DMS 273 treated with DMSO at 0.1 percent for 48 hours (cell line): ENCODE data around the gene MAP2K5.

Source experiments
- DNase-seq: peaks from one replicate; lab custom pipeline; 2025; lab: John Stamatoyannopoulos, UW

The MAP2K5 gene

DNA sequence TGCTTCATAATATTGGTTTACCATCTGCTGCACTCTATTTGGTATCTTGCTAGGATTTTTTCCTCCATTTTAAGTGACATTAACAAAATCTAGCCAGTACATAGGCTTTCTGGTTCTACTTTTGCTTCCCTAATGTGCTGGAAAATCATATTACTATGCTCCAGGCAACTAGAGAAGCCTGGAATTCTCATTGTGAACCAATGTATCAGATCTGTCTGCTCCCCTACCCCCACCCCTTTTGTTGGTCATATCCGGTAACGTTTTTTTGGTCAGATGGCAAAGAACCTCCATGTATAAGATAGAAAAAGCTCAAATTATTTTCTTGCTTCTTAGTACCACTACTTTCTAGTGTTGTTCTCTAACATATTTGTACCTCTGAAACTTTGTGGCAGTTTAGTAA lies 17.1 kb downstream of the MAP2K5 start:
- DNase-seq: no peak

DNA sequence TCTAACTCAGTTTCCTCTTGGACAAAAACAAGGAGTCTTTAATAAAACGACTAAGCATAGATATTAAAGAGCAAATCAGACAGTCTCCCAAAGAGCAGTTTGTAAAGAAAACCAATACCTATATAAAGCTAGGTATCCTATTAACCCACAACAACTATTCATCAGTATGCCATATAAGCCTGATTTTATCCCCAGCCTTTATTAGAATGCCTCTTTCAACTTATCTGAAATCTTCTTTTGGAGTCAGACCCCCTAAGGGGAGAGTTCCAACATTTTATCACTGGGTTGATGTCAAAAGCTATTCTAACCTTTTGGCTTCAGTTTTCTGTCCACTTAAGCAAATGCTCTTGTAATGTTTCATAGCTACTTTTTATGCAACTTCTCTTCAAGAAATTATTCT lies 17.8 kb downstream of the MAP2K5 start:
- DNase-seq: no peak

DNA sequence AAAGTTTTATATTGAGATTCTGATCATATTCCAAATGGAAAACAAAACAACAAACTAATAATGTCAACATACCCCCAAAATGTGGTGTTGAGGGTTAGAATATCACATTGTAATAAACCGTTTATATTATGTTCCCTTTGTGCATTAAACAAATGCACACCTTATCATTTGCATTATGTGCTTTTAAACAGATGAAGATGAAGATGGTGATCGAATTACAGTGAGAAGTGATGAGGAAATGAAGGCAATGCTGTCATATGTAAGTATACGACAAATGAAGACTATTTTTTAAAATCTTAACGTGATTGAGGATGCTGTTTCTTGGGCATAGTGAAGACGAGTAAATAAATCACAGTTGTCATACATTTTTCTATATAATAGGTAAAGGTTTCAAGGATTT lies 20.6 kb downstream of the MAP2K5 start:
- no peak for DNase-seq

DNA sequence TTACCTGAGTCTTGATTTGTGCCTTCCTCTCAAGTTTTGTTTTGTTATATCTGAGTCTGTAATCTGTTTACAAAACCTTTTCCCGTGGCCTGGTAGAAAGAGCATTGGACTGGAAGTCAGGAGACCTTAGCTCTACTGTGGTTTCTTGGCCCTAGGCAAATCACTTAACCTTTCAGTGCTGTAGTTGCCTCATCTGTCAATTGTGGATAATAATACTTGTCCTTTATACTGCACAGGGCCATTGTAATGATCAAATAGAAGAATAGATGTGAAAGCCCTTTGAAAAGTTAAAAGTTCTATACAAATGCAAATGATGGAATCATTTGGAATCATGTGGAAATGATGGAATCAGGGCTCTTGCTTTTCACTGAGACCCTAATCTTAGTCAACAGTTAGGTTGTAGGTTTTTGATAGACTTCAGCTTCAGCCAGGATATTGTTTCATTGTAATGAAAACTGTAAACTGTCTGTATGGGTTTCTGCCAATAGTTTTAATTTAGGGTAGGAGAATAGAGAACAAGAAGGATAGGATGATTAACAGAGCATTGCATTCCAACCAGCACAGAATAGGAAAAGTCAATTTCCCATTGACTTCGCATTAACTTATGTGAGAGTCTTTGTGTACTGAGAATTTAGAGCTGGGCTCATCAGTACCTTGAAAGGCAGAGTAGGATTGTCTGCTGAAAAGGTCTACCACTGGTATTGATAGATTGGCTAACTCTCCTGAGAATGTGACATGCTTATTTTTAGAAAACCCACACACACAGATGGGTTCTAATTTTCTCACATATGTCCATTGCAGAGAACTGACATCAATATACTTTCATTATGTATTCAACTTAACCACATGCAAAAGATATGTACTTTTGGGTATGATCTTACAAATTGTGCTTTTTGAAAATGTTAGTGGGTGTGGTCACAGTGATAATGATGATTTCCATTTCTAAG lies 21.8 kb downstream of the MAP2K5 start:
- DNase-seq: no peak

DNA sequence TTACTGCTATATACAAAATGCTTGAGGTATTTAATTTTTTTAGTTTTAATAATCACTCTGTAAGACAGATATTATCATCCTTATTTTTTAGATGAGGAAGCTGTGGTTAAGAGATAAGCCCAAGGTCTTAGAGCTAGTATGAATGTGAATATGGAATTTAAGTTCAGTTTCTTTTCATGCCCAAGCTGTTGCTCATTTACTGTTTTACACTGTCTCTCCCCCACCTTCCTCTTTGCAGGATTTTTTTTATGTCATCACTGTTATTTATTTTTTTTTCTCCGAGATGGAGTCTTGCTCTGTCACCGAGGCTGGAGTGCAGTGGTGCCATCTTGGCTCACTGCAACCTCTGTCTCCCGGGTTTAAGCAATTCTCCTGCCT lies 22.5 kb downstream of the MAP2K5 start:
- DNase-seq: no peak

DNA sequence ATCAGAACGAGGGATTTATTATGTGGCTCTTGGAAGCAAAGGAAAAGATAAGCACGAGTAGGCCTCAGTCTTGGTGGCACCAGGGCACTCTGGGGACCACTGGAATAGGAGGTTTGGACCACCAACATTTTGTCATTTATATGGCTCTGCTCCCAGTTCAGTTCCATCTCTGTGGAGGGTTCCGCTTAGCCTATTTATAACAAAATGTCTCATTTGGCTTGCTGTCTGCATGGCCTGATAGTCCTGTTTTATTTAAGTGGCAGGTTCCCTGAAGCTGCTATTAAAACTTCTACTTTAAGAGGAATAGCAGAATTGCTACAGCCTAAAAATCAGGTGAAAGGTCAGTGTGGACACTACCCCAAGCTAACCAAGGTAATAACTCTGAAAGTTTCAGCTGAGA lies 27.2 kb downstream of the MAP2K5 start:
- no peak for DNase-seq

DNA sequence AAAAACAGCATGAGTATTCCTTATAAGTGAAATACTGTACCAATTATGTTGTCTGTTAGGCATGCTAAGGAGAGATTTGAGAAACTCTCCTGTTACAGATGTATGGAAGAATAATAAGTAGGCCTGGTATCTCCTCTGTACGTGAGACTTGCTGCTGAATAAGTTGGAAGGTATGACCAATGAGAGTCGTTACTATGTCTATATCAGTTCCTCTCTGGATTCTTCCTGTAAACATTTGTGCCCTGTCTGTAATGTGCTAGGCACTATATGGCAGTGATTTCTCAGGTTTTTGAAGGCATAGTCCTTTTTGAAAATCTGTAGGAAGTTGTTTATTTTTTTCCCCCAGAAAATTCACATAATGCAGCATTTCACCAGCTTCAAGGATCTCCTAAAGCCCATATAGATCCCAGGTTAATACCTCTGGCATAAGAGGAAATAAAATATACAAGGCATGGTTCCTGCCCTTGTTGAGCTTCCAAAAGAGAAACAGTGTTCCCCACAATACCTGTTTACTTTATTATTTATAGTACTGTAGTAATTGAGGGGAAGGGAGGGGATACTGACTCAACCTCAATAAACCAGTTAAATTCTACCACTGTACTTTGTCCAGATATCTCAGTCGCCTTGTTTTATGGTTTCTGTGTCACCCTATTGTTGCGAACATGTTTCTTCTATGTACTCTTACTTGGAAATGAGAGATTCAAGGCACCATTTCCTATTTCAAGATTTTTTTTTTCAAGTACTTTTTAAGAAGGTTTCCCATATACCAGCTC lies 28.6 kb downstream of the MAP2K5 start:
- DNase-seq: no peak

DNA sequence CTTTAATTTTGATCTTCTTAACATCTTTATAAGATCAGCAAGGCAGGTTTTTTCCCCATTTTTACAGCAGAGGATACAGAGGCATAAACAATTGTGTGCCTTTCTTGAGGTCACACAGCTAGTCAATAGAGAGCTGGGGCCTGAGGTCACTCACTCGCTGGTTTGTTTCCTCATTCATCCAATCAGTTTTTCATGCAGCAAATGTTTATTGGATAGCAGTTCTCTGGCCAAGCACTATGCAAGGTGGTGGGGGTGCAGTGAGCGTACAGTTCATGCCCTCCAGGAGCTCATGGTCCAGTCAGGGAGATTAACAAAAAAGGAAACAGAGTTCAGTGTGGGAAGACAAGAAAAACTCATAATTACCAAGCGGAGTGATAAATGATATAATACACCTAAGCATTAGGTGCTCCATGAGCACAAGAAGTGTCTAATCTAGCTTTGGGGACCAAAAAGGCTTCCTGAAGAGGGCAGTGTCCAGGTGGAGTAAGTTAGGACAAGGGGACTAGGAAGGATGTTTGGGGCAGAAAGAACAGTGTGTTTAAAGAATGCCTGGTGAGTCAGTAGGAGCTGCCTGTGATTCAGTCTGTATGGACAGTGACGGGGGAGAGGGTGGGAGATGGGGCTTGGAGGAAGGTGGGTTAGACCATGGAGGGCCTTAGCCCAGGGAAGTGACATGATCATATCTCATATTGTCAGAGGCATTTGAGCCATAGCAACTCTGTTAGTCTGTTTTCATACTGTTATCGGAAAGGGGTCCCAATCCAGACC lies 29.3 kb downstream of the MAP2K5 start:
- no peak for DNase-seq

DNA sequence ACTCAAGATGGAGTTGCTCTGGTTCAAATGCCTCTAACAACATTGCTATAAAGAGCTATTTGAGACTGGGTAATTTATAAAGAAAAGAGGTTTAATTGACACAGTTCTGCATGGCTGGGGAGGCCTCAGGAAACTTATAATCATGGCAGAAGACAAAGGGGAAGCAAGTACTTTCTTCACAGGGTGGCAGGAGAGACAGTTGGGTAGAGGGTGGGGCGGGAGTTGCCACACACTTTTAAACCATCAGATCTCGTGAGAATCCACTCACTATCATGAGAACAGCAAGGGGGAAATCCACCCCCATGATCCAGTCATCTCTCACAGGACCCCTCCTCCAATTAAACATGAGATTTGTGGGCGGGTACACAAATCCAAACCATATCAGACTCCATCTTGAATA lies 30.7 kb downstream of the MAP2K5 start:
- no peak for DNase-seq

DNA sequence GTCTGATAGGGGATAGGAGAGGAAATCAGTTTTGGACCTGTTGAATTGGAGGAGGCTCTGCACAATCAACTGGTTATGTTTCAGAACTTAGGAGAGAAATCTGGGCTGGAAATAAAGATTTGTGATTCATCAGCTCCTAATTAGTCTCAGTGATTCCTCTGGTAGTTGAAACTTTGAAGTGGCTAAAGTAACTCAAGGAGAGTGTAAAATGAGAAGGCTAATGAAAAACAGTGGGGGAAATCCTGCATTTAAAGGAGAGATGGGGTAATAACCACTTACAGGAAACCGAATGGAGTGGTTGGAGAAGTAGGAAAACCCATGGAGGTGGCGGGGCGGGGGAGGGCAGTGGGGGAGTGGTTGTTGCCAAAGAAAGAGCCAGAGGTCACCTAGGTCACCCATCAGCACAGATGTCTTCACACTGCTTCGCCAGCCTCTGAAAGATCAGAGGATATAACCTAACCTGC lies 32.6 kb downstream of the MAP2K5 start:
- no peak for DNase-seq

DNA sequence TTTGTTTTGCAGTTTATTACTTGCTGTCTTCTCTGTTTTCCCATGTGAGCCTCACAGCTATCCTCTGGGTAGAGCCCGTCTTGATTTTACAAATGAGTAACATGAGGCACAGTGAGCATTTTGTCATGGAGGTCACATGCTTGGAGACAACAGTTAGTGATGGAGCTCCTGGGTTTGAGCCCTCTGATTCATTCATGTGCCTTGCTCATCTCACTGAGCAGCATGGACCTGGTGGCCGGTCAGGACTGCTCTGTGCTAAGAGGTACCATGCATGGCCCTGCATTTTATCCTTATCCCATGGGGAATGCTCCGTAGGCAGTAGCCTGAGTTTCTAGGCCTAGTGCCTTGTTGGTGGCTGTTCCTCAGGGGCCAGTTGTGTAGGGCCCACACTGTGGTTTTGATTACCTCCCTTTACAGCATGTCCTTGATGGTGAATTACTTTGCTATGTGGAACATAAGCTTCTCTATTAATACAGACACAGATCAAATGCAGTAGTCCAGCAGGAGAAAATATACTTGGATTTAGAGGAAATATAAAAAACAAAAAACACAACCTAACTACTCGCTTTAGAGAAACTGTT lies 35.6 kb downstream of the MAP2K5 start:
- no peak for DNase-seq

DNA sequence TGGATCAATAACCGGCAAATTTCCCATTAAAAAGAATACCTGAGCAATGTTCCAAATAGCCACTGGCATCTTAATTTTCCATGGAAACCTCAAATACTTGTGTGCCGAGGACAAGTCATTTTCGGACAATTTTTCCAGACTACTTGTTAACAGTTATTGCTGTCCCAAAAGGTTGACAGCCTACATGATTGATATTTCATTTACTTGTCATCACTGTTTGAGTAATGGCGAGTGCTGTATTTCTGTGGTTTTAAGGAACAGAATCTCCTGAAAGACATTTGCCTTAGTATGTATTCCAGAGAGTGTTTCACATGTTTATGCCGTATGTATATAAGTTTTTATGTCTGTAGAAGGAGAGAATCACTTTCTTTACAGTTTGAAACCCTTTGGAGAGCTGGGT lies 36.7 kb downstream of the MAP2K5 start:
- no peak for DNase-seq

DNA sequence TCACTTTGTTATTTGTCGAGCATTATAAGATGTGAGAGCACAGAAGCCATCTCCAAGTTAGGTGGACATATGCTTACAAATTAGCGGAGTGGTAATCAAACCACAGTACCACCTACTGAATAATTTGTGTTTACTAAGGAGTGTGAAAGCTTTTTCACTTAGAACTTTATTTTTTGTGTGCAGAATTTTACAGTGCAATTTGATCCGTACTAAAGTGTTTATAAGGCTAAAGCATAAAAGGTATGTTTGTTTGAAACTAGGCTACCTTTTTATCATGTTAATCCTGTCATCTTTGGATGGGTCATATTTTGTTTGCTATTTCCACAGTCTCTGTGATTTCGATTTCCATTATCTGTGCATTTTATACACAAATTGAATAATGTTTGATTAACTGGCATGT lies 37.5 kb downstream of the MAP2K5 start:
- DNase-seq: no peak

DNA sequence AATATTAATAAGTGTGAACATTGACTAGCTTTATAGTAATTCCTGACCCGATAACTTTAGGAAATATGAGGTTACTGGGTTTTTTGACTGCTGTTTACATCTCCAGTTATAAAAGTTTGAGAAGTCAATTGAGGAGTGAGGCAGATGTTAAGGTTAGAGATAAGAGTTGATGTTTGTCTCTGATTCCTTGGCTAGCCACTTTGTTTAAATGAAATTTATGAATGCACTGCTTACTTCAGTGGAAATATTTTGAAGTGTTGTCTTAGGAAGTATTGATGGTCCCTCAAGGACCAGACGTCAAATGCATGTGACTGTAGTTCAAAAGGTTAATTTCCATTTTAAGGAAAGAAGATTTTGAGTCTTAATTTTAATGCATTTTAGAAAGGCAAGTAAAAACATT lies 41.7 kb downstream of the MAP2K5 start:
- no peak for DNase-seq

DNA sequence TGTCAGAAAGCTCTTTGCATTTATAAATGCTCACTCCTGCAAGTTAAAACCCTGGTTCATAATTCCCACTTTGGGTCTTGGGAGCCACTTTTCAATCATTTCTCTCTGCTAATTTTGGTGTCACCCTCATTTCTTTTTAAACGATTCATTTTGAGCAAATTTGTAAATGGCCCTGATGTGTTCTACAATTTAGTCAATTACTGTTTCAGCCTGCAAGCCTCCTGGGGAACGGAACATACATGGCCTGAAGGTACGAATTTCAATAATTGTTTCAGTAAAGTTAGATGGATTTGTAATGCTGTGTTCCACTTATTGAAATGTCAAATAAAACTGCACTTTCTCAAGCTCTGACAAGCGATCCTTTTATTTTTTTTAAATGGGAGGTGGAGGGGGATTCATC lies 43.2 kb downstream of the MAP2K5 start:
- DNase-seq: no peak

DNA sequence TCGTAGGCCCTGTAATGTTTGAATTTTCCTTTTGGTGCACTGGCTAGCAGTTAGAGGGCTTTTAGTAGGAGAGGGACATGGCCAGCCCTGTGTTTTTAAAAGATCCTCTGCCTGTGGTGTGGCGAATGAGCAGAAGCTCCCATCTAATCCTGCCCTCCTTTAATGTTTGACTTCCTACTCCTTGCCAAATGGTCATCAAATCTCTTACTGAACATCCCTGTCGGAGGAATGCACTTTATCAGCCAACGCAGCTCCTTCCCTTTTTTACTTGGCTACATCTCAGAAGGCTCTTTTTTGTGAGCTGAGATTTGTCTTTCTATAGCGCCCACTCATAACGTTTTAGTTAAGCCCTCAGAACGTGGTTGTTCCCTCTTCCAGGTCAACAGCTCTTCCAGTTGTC lies 44.8 kb downstream of the MAP2K5 start:
- DNase-seq: no peak

DNA sequence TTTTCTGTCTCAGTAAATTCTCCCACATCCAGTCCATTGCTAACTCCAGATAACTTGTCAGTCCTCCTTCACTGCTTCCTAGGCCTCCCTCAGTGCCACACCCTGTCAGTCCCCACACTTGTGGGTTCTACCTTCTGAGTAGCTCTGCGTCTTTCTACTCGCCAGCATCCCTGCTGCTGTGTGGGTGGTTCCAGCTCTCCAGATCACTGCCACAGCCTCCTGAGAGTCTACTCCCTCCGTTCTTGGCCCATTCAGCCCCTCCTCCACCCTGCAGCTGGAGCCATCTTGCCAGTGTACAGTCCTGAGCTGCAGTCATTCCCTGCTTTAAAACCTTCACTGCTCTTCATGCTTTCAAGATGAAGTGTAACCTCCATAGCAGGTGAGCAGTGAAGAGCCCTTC lies 45.3 kb downstream of the MAP2K5 start:
- no peak for DNase-seq

DNA sequence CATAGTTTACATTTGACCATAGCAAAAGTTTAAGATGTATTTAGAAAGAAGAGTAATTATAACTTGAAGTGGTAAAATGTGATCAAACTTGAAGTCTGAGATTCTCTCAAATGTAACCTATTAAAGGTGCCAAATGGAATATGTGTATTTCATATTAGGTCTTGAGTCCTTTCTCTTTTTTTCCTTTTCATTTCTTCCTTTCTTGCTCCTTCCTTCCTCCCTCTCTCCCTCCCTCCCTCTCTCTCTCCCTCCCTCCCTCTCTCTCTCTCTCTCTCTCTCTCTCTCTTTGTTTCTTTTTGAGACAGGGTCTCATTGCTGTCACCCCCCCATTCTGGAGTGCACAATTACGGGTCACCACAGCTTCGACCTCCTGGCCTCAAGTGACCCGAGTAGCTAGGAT lies 47.7 kb downstream of the MAP2K5 start:
- no peak for DNase-seq

DNA sequence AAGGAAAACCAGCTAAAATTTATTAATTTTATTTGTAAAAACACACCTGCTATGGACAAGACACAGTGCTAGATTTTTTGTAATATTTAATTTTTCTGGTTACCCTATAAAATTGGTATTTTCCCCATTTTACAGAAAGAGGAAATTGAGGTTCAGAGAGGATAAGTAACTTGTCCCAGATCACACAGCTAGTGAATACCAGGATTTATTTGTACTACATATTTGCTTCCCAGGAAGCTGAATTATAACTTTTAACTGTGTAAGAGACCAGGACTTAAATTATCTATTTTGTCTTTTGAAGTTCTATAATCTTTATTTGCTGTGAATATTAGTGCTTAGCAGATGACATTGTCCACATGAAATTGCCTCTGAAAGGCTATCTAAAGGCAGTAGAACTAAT lies 49.7 kb downstream of the MAP2K5 start:
- DNase-seq: no peak

DNA sequence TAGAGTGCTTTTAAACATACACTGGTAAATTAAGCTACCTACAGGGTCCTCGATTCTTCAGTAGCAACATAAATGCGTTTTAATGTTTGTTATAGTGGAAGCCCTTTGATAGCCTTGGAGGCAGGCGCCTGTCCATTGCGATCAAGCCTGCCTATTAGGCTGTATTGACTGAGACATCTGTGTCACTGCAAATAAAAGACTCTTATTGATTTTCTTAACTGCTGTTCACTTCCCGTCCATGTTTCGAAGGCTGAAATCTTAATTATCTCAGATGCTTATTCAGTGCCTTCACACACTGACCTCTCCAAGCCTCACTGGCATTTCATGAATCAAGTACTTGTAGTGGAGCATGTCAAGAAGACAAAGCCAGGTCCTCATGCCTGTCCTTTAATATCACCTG lies 51.1 kb downstream of the MAP2K5 start:
- no peak for DNase-seq

DNA sequence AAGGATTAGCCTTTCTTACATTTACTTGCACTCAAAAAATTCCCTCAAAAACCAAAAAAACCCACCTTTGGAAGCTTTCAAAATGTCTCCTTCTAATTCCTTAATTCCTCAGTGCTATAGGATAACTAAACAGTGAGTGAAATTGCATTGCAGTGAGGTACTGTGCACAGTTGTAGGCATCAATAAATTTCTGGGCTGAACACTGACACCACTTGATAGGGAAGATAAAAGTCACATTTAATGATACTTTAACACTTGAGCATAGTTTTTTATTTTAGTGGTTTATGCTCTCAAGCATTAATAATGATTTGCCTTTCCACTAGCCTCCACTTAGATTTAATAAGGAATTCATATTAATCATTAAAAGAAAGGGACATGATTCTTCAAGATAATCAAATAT lies 52.3 kb downstream of the MAP2K5 start:
- no peak for DNase-seq

DNA sequence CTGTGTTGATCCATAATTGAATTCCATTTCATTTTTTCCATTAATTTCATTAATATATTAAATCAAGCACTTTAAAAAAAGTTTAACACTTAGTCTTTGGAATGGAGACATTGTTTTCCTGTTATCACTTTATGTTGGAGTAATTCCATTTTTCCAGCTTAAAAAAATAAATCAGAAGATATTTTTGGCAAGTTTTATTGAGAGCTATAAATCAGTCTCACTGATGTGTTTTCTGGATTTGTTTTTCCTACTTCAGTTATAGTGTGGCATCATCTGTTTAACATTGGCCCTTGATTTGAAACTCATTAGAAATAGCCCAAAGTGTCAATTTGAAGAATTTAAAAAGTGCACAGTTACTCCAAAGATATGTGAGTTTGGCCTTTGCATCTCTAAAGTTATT lies 53.1 kb downstream of the MAP2K5 start:
- no peak for DNase-seq
